ENCODE data around the gene GRAMD1B. TPM values are rescaled to one million over a fixed set of nuclear protein-coding genes. Genes with fewer than 3 reads are reported as not detected.

Gene GRAMD1B
- total RNA-seq, 6 donors from 2014 or later = 5.8 to 132 (median 10.1) TPM

DNA sequence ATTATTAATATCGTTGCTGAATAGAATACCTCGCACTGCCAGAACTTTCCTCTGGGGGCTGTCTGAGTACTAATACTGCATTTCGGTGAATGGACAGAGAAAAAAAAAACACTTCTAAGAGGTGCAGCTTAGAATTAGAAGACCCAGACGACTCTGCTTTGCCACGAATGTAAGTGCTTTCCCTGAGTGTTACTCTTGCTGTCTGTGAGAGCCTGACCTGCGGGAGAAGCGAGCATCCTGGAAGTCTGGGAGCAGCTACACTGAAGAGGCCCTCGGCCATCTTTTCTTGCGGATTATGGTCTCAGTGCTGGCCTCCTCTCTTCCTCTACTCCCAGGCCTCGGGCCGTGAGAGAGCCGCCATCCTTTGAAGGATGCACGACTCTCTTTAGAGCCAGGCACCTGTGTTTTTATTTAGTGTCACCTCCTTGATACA is 129.5 kb downstream of the GRAMD1B start:
- no peak for DNase-seq
- H3K4me1 ChIP-seq = peaks cover 0 to 18% (median 9%) of the 10 kb centered on the region in 4 donors
- 23 to 32% methylated on average over 13 of the region's 13 CpGs for WGBS, 2 donors

DNA sequence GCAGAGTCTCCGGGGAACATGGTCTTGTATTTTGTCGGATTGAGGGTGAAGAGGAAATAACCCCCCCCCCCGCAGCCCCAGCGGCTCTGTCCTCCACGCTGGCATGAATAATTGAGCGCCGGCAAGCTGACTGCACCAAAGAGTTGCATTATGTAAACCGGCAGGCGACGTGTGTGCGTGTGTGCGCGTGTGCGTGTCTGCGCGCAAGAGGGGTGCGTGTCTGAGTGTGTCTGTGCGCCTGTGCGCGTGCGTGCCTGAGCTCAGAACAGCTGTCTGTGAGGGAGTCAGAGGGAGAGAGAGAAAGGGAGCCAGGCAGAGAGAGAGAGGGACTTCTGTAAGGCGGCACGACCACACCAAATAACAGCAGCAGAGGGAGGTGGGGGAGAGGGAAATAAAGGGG is 129.9 kb downstream of the GRAMD1B start:
- Histone ChIP-seq H3K27ac (no peak overlapping the region), H3K9me3 (no peaks in the 10 kb centered on the region), H3K4me1 (peaks cover 0 to 18% (median 9%) of the 10 kb centered on the region in 4 donors), H3K36me3 (no peaks in the 10 kb centered on the region), H3K4me3 (peak overlapping the region; percentile 13 to 44 (median 26)), H3K27me3 (no peaks in the 10 kb centered on the region)
- 6 to 20% methylated on average over 21 to 23 of the region's 23 CpGs for WGBS, 2 donors
- TF ChIP-seq POLR2AphosphoS5 (IDR thresholded peaks at IDR 0.05) = no peak
- no peak for TF ChIP-seq EP300 (IDR thresholded peaks at IDR 0.05)
- TF ChIP-seq, protein P1, sequence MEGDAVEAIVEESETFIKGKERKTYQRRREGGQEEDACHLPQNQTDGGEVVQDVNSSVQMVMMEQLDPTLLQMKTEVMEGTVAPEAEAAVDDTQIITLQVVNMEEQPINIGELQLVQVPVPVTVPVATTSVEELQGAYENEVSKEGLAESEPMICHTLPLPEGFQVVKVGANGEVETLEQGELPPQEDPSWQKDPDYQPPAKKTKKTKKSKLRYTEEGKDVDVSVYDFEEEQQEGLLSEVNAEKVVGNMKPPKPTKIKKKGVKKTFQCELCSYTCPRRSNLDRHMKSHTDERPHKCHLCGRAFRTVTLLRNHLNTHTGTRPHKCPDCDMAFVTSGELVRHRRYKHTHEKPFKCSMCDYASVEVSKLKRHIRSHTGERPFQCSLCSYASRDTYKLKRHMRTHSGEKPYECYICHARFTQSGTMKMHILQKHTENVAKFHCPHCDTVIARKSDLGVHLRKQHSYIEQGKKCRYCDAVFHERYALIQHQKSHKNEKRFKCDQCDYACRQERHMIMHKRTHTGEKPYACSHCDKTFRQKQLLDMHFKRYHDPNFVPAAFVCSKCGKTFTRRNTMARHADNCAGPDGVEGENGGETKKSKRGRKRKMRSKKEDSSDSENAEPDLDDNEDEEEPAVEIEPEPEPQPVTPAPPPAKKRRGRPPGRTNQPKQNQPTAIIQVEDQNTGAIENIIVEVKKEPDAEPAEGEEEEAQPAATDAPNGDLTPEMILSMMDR (IDR thresholded peaks at IDR 0.05) = no peak
- no peak for TF ChIP-seq POLR2A (IDR thresholded peaks at IDR 0.05)
- DNase-seq = peak in 1 of 2 donors; percentile 86
- ATAC-seq (ENCODE audit: low FRiP score in 2 of 2) = peak; percentile 82 to 90

More for the DNA sequence above, 129.5 kb downstream of the GRAMD1B start:
- H3K36me3 ChIP-seq = no peaks in the 10 kb centered on the region
- no peaks in the 10 kb centered on the region for H3K27me3 ChIP-seq
- TF ChIP-seq, protein P1 (IDR thresholded peaks at IDR 0.05) = no peak
- TF ChIP-seq POLR2A (IDR thresholded peaks at IDR 0.05) (no peak), POLR2AphosphoS5 (IDR thresholded peaks at IDR 0.05) (no peak), EP300 (IDR thresholded peaks at IDR 0.05) (no peak)
- H3K4me3 ChIP-seq = peak overlapping the region in 3 of 4 donors; percentile 16 to 44 (median 35)
- H3K27ac ChIP-seq = no peak overlapping the region
- ATAC-seq (ENCODE audit: low FRiP score in 2 of 2) = peak in 1 of 2 donors; percentile 20
- H3K9me3 ChIP-seq = no peaks in the 10 kb centered on the region

- H3K4me1 ChIP-seq = peaks cover 0 to 18% (median 9%) of the 10 kb centered on the region in 4 donors
- 81 to 87% methylated on average over 5 of the region's 5 CpGs for WGBS, 2 donors
These were observed 131.3 kb downstream of the GRAMD1B start for GRCh38 chr11:123561431-123561800.

GRCh38 chr11:123562158-123562557 is 132.1 kb downstream of the GRAMD1B start:
- no peak overlapping the region for H3K4me3 ChIP-seq
- H3K27ac ChIP-seq = no peak overlapping the region
- peaks cover 0 to 18% (median 9%) of the 10 kb centered on the region in 4 donors for H3K4me1 ChIP-seq
- 72 to 87% methylated on average over 7 of the region's 7 CpGs for WGBS, 2 donors
- ATAC-seq (ENCODE audit: low FRiP score in 2 of 2) (no peak), DNase-seq (no peak)
- H3K36me3 ChIP-seq = no peaks in the 10 kb centered on the region
- TF ChIP-seq EP300 (IDR thresholded peaks at IDR 0.05) = no peak
- TF ChIP-seq POLR2AphosphoS5 (IDR thresholded peaks at IDR 0.05) = no peak
- TF ChIP-seq, protein P1 (IDR thresholded peaks at IDR 0.05) = no peak
- no peak for TF ChIP-seq POLR2A (IDR thresholded peaks at IDR 0.05)
- H3K27me3 ChIP-seq = no peaks in the 10 kb centered on the region
- H3K9me3 ChIP-seq = no peaks in the 10 kb centered on the region

More at GRCh38 chr11:123561431-123561800, 131.3 kb downstream of the GRAMD1B start:
- Histone ChIP-seq H3K9me3 (no peaks in the 10 kb centered on the region), H3K27me3 (no peaks in the 10 kb centered on the region), H3K4me3 (no peak overlapping the region), H3K36me3 (no peaks in the 10 kb centered on the region), H3K27ac (no peak overlapping the region)
- DNase-seq = no peak
- TF ChIP-seq EP300 (IDR thresholded peaks at IDR 0.05) (no peak), POLR2AphosphoS5 (IDR thresholded peaks at IDR 0.05) (no peak), POLR2A (IDR thresholded peaks at IDR 0.05) (no peak)
- TF ChIP-seq, protein P1 (IDR thresholded peaks at IDR 0.05) = no peak
- ATAC-seq (ENCODE audit: low FRiP score in 2 of 2) = no peak

DNA sequence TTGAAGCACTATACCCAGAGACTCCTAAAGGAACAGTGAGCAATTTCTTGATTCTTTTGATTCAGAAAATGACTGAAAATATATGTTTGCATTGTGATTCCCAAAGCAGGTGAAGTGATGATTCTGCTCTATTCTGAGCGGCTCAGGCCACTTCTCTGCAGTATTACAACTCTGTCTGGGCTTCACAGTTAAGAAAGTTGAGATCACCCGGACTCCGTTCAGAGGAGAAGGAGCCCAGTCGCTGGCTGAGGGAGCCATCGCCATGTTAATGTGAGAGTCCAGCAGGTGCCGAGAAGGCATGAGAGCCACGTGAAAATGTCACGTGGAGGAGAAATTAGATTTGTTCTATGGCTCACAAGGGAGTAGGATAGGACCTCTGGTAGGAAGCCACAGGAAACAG is 132.8 kb downstream of the GRAMD1B start:
- WGBS, 2 donors = 94 to 95% methylated on average over 8 of the region's 8 CpGs
- DNase-seq = no peak
- H3K27ac ChIP-seq = no peak overlapping the region
- H3K4me1 ChIP-seq = peaks cover 0 to 18% (median 9%) of the 10 kb centered on the region in 4 donors
- H3K4me3 ChIP-seq = no peak overlapping the region
- no peaks in the 10 kb centered on the region for H3K27me3 ChIP-seq
- ATAC-seq (ENCODE audit: low FRiP score in 2 of 2) = no peak
- no peaks in the 10 kb centered on the region for H3K9me3 ChIP-seq
- H3K36me3 ChIP-seq = no peaks in the 10 kb centered on the region
- TF ChIP-seq EP300 (IDR thresholded peaks at IDR 0.05) (no peak), POLR2A (IDR thresholded peaks at IDR 0.05) (no peak), POLR2AphosphoS5 (IDR thresholded peaks at IDR 0.05) (no peak)
- TF ChIP-seq, protein P1 (IDR thresholded peaks at IDR 0.05) = no peak
